ENCODE measurements around the gene GOLGA6L2. TPM values are rescaled to one million over a fixed set of nuclear protein-coding genes. Genes with fewer than 3 reads are reported as not detected.
"Not testable (repeated sequence)": the region's sequence is repeated elsewhere in the genome, so short reads cannot be mapped to it uniquely, and the experiment has no call there.

Gene GOLGA6L2
- total RNA-seq, 1 experiment from 2014 or later = not detected

DNA sequence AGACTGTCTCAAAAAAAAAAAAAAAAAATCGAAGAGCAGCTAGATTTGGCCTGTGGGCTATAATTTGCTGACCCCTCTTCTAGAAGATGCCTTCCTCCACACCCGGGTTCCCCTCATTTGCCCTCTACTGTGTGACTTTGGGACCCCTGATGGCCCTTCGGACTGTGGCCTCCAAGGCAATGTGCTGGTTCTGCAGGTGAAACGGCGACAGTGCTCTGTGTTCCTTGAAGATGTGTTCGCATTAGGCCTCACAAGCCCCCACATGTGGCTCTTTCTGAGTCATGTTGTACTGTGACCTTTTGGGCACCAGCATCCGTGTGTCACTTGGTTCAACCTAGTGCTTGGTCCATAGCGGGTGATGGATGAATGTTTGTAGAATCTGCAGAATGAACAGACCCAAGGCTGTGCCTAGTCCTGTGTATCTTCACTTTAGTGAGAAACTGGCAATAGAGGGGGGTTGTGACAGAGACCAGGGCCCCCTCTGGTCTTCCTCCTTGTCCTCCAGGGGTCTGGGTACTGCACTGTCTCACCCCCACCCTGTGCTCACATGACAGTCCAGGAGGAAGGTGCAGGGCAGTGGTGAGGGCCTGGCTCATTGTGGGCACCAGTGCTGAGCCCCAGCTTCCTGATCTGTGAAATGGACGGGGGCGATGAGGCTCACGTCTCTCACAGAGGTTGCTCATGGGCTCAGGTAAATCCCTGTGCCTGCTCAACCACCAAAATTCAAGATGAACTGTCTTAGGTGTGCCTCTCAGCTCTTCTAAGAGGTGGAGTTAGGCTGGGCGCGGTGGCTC lies 22.7 kb downstream of the GOLGA6L2 start:
- no peak for DNase-seq (ENCODE audit: low read depth)

DNA sequence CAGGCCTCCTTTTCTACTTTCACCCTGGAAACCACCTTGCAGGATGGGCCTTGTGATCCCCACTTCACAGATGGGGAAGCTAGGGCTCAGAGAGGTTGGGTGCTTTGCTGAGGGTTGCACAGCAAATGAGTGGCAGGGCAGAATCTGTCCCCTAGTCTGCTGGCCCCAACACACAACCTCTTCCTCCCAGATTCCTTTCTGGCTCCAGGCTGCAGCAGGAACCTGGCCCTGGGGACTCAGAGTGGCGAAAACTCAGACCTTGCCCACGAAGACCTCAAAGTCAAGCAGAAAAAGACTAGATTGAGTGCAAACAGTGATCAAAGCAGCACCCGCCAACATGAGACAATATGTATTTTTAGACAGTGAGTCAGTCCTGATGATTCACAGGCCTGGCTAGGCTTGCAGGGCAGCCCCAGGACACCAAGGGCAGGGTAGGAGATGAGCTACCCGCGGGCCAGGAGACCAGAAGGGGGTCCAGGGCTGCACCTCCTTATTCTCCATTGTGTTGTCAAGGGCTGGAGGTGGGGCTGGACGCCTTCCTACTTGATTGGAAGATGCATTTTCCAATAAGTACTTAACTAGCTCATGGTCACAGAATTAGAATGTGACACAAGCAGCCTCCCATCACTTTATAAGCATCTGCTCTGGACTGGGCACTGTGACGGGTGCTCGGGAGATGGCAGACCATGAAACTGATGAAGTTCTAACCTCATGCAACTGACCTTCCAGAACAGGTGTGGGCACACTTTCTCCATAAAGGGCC lies 23.9 kb downstream of the GOLGA6L2 start:
- peak; percentile 27 for DNase-seq (ENCODE audit: low read depth)

DNA sequence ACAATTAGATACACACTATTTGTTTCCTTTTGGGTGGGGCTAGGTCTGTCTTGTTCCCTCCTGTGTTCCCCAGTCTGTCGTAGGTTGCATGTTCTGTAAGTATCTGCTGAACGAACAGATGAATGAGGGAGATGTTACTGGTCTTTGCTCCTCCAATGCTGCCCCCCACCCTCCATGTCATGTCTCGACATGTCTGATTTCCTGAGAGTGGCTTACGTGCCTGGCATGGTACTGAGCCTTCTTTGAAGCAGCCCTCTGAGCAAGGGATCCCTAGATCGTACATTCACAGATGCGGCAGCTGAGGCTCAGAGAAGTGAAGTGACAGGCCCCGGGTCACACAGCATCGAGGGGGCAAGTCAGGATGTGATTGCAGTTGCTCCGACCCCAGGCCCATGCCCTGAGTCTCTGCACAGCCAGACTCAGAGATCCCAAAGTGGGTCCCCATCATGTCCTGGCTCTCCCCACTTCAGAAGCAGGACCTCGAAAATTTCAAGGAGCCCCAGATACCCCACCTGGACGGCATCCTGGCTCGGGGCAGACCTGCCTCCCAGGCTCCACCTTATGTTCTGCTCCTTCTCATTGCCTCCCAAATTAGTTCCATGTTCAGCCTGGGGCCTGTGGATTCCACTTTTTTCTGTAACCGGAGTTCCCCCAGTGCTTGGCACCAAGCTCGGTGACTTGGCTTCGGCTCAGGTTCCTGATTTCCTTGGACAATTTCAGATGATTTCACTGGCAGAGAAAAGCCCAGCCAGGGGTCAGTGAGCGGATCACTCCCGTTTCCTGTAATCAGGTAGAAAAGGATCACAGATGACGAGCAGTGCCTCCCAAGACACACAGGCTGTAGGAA lies 24.7 kb downstream of the GOLGA6L2 start:
- DNase-seq (ENCODE audit: low read depth) = peak; percentile 48

DNA sequence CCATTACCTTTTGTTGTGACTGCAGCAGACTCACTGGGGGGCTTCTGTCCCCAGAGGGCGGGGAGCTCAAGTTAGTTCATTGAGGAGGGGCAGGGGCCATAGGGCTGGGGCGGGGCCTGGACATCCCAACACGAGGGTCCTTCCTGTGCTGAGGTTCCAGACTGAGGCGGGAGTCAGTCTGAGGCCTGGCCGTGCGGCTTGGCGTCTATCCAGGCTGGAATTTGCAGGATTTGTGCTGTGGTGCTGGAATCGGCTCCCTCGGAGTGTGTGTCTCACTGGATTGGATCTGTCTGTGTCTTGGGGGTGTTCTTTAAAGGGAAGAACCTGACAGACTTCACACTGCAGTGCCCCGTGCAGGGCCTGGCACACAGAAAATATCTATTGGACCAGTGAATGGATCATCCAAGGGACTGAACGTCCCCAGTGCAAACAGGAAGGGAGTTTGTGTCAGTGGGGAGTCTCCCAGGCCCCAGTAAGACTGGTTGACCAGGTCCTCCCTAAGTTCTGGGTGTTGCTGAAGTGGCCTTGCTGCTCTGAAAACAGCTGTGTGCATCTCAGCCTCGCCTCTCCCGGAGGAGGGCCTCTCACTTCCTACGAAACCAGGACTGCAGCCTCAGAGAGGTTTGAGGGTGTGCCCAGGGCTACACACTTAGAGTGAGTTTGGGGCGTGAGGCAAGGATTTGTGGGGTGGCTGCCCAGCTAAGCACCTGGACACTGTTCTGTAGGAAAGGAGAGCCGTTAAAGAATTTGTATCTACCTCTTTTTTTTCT lies 26.1 kb downstream of the GOLGA6L2 start:
- DNase-seq (ENCODE audit: low read depth) = peak; percentile 10

DNA sequence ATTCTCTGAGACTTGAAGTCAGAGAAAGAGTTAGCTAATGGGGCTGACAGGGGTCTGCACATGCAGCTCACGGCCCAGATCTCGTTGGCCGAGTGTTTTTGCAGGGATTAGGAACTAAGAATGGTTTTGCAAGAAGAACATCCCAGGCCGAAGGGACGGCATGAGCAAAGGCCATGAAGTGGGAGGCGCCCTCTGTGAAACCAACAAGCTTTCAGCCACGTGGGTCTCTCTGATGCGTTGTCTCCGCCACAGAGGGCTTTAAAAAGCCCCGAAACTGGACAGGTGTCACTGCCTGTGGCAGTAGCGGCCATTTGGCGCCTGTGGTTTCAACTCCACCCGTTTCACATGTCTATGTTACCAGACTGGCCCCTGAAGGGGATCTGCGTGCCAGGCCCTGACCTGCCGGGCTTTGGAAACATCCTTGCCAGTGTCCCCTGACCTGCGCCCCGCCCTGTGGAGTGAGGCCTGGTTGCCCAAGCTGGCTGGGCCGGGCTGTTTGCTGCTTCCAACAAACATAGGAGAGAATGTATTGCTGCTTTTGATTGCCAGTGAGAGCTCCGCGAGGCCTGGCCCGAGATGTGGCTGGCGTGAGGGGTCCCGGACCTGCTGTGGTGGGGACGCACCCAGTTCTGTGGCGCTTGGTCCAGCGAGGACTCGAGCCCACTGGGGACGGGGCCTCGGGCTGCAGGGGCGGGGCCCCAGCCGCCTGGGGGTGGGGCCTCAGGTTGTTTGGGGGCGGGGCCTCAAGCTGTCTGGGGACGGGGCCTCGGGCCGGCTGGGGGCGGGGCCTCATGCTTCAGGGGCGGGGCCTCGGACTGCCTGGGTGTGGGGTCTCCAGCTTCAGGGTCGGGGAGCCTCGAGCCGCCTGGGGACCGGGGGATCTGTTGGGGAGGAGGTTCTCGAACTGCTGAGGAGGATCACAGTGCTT lies 30.4 kb downstream of the GOLGA6L2 start:
- no peak for DNase-seq (ENCODE audit: low read depth)

DNA sequence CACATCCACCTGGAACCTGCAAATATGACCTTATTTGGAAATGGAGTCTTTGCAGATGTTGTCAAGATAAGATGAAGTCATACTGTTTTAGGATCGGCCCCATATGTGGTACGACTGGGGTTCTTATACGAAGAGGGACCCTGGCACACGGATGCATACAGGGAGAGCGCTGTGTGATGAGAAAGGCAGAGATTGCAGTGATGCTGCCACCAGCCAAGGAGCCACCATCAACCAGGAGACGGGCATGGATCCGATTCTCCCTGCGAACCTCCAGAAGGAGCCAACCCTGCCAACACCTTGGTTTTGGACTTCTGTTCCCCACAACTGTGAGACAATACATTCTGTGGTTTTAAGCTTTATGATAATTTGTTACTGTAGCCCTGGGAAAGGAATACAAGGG lies 31.2 kb downstream of the GOLGA6L2 start:
- DNase-seq (ENCODE audit: low read depth) = not testable (repeated sequence)

DNA sequence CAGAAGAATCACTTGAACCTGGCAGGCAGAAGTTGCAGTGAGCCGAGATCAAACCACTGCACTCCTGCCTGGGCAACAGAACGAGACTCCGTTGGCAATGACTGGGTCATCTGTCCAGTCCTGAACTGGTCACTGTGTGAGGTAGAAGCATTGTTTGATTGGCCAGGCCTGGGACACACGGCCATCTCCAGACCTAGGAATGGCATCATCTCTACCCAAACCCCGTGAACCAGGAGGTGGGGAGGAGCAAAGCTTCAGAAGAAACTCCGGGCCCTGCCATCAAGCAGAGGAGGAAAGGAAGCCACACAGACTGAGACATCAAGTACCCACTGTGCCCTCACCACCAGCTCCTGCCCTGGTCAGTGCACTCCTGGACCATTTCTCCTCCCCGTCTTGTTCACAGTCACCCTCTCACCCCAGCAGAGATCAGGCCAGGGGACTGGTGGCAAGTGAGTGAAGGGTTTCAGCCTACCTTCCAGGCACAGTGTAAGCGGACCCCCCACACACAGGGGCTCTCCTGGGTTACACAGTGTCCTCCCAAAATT lies 31.6 kb downstream of the GOLGA6L2 start:
- DNase-seq (ENCODE audit: low read depth) = no peak

DNA sequence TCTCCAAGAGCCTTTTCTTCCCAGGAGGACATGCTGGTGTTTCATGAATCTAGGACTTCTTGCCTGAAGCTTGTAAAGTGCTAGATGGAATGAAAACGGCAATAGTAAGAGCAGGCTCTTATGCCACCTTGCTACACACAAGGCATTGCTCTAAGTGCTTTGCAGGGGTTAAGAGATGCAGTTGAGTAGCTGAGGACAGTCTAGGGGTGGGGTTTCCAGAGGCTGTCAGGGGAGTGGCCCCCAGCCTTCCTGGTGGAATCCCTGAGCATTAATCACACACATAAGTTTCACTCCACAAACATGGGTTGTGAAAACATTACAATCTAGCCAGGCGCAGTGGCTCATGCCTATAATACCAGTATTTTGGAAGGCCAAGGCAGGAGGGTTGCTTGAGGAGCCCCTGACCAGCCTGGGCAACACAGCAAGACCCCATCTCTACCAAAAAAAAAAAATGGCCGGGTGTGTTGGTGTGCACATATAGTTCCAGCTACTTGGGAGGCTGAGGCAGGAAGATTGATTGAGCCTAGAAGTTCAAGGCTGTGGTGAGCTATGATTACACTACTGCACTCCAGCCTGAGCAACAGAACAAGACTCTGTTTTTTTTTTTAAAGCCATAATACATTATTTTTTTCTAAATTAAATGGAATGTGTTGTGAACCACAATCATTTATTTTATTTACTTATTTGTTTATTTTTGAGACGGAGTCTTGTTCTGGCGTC lies 34.0 kb downstream of the GOLGA6L2 start:
- DNase-seq (ENCODE audit: low read depth) = not testable (repeated sequence)

DNA sequence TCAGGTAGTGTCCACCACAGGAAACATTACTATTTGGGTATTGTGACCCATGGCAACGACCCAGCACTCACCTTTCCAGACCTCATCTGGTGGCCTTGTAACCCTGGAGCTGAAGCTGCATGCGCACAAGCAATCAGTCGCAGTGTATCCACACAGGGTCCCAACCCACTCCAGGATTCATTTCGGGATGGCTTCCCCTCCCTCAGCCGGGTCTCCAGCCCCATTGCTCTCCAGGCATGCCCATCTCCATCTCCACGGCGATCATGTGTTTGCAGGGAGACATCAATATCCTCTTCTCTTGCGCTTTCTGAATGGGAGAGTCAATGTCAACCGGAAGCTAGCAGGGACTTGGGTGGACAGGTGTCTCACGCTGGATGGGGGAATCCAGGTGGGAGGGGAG lies 35.2 kb downstream of the GOLGA6L2 start:
- DNase-seq (ENCODE audit: low read depth) = no peak

DNA sequence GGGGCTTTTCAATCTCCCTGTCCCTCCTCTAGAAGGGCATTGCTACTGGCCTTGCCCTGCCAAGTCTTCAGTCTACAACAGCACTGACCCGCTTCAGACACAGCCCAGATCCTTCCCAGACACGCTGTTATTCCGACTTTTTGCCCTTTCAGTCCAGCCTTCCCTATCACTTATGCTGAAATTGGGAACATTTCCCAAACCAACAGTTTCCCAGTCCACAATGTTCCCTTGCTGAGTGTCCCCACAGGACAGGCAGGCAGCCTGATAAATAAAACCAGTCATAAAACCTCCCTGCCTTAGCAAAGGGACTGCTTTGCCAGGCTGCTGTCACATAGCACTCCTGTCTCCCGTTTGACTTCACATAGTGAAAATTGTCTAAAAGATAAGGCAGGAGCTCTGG lies 43.5 kb downstream of the GOLGA6L2 start:
- DNase-seq (ENCODE audit: low read depth) = no peak

DNA sequence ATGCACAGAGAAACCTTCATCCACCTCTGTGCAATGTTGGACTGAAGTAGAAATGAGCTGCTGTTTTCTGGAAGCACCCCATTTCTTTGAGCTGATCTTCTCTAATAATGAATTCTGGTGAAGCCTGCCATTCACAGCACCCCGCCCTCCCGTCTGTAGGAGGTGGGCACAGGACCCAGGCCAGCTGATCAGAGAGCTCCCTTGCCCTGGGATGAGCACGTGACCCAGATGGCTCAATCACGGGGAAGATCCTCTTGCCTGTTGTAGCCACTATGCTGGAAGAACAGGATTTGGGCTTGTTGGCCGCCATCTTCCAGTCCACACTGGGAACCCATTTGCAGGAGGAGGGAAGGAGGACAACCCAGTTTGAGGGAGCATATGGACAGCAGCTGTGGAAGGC lies 44.5 kb downstream of the GOLGA6L2 start:
- DNase-seq (ENCODE audit: low read depth) = no peak

DNA sequence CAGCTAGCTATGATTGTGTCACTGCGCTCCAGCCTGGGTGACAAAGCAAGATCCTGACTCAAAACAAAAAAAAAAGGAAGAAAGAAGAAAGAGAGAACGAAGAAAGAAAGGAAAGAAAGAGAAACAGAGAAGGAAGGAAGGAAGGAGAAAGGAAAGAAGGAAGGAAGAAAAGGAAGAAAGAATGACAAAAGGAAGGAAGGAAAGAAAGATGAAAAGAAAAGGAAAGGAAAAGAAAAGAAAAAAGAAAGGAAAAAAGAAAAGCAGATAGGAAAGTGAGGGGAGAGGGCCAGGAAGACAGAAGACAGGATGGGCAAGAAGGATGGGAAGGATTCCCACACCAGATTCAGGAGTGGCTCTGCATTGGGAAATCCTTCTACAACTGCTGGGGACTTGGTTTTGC lies 44.9 kb downstream of the GOLGA6L2 start:
- no peak for DNase-seq (ENCODE audit: low read depth)

DNA sequence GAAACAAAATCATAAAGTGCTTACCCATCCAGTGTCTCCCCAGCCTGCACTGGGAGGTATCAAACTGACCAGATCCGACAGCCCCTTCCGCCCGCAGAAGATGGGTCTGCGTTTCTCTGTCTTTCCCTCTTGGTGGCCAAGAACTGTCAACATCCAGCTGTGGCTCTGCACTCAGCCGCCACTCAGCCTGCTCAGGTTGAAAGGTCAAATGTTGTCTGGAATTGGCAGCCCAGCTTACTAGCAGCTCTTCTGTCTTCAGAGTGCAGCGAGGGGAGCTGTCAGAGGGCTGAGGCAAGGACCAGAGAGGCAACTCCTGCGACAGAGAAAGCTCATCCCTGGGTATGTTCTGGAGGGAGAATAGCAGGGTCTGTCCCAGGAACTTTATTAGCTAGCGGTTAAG lies 45.4 kb downstream of the GOLGA6L2 start:
- no peak for DNase-seq (ENCODE audit: low read depth)

DNA sequence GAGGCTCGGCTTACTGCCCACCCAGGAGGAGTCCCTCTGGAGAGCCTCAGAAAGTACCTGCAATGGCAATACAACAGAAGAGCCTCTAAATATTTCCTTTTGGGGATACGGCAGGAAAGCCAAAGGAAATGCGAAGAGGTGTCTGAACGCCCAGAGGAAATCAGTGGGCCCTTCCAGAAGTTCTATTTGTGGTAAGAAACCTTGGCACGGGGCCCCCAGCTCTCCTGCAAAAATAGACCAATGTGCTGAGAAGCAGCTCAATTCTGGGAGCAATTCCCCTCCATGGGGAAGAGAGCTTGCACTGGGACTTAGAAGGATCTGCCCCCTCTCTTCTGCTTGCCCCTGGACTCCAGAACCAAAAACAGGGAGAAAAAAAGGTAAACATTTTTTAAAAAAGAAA lies 47.8 kb downstream of the GOLGA6L2 start:
- not testable (repeated sequence) for DNase-seq (ENCODE audit: low read depth)

DNA sequence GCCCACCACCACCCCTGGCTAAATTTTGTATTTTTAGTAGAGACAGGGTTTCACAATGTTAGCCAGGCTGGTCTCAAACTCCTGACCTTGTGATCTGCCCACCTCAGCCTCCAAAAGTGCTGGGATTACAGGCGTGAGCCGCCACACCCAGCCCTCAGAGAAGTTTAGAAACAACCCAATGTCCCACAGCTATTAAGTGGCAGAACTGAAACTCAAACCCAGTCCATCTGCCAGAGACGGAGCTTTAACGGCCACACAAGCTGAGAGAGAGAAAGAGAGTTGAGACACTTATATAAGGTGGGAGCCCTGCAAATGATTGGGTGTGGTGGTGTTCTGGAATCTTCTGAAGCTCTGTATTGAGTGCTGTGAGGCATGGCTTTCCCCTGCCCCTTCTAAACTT lies 48.7 kb downstream of the GOLGA6L2 start:
- not testable (repeated sequence) for DNase-seq (ENCODE audit: low read depth)

DNA sequence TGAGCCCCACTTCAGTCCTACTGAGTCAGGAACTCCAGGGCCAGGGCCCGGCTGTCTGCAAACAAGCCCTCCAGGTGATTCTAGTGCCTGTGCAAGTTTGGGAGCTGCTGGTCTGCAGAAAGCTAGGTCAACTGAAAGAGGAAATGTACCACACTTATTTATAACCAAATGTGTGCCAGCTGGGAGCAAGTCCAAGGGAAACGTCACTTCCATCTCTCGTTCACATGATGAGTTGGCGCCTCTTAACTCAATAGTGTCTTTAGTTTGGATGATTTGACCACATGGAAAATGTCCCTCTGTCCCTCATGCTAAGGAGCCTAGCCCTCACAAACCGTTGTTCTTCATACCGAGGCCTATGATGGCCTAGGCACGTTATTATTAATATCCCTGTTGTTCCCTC lies 49.3 kb downstream of the GOLGA6L2 start:
- peak; percentile 4 for DNase-seq (ENCODE audit: low read depth)

DNA sequence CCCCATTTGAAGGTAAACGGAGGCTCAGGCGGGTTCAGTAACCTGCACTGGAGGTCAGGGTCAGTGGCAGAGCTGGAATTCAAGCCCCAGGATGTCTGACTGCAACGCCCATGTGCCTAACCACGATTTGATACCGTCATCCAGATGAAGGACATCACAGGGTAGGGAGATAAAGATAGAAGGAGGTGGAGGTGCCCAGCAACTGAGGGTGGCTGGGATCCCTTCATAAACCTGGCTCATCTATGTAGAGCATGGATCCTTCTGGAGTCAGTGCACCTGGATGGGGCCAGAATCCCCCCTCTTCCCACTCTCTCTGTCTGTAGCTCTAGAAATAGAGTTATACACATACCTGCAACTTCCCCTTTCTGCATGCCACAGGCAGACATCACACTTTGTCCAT lies 51.2 kb downstream of the GOLGA6L2 start:
- DNase-seq (ENCODE audit: low read depth) = no peak

DNA sequence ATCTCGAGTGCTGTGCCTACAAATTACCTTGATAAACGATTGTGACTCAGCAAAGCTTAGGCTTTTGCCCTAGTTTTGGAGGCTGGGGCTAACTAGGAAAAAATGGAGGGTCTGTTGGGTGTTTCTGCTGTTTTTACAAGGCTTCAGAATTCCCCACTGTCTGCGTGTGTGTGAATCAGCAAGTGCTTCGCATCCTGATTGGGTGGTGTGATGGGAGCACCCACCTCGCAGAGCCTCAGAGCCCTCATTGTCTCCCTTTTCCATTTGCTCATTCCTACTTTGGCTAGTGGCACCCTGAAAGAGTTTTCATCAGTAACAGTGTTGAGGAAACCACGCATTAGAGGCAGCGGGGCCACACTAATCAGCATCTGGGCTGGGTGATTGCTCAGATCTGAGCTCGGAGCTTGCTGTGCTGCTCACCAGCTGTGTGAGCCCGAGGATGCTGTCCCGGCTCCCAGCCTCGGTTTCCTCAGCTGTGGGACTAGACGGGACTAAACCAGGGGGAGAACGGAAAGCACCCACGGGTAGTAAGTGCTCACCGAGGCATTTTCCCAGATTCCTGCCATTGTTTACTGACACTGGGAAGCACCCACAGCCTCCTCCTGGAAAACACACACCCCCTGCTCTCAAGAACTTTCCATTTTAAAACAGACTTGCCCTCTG lies 51.9 kb downstream of the GOLGA6L2 start:
- DNase-seq (ENCODE audit: low read depth) = no peak
